Cardiac fibroblast (primary cell): ENCODE measurements around the gene CCDC12.

ENCODE experiments used
- DNase-seq, 2 donors: peaks; one replicate each; pipeline versions ENCODE4 v3.0.0 to v3.0.0-alpha.2; 2010; ENCODE audit warnings: low read depth in 2 of 2
- H3K4me3 ChIP-seq, 2 donors: replicated peaks in 1 of 2; 1 replicate in 1 of 2; 2 replicates in 1 of 2; pipeline ENCODE4 v1.5.1; 2011; ENCODE audit warnings: low read depth in 2 of 2, low read length in 2 of 2, mild to moderate bottlenecking in 2 of 2, moderate library complexity in 1 of 2
- CTCF ChIP-seq: IDR thresholded peaks from one replicate; pipeline ENCODE4 v1.5.1; 2011; ENCODE audit warnings: low read depth, mild to moderate bottlenecking, low read length, inconsistent platforms

The CCDC12 gene

GRCh38 chr3:46995901-46996562 lies 19.5 kb upstream of the CCDC12 start:
- DNase-seq, result no peak
- no peak overlapping the region for H3K4me3 ChIP-seq
- no peak for TF ChIP-seq CTCF

- no peak overlapping the region for H3K4me3 ChIP-seq
- no peak for TF ChIP-seq CTCF
- DNase-seq, result no peak
Observed at GRCh38 chr3:46994801-46995731, 18.5 kb upstream of the CCDC12 start.

- TF ChIP-seq CTCF, result no peak
- no peak overlapping the region for H3K4me3 ChIP-seq
- no peak for DNase-seq
Observed at GRCh38 chr3:46993986-46994385, 17.4 kb upstream of the CCDC12 start.

- no peak overlapping the region for H3K4me3 ChIP-seq
- no peak for DNase-seq
- no peak for TF ChIP-seq CTCF
Observed at GRCh38 chr3:46993292-46993691, 16.7 kb upstream of the CCDC12 start.

GRCh38 chr3:46992231-46992630 lies 15.7 kb upstream of the CCDC12 start:
- no peak for DNase-seq
- H3K4me3 ChIP-seq, result no peak overlapping the region
- TF ChIP-seq CTCF, result no peak

GRCh38 chr3:46991406-46992165 lies 15.0 kb upstream of the CCDC12 start:
- DNase-seq, result no peak
- H3K4me3 ChIP-seq, result no peak overlapping the region
- no peak for TF ChIP-seq CTCF
